Medulla oblongata (tissue), 1 donor: ENCODE measurements around the gene MAGEH1.
"Not testable (repeated sequence)": the region's sequence is repeated elsewhere in the genome, so short reads cannot be mapped to it uniquely, and the experiment has no call there.

Experiments
- DNase-seq: peaks from one replicate; pipeline ENCODE4 v3.0.0-alpha.2; 2015; ENCODE audit errors: extremely low spot score

MAGEH1 gene

GRCh38 chrX:55451990-55452832 lies at the start of gene MAGEH1:
Gene MAGEH1, plus strand, starts transcription at chrX:55452127. Its CDS starts 248 bp downstream, at chrX:55452375.
- DNase-seq, result peak; percentile 93

GRCh38 chrX:55427079-55427478 lies 24.8 kb upstream of the MAGEH1 start:
- DNase-seq, result not testable (repeated sequence)

GRCh38 chrX:55443468-55443867 lies 8.5 kb upstream of the MAGEH1 start:
- DNase-seq, result not testable (repeated sequence)

GRCh38 chrX:55450259-55450658 lies 1.7 kb upstream of the MAGEH1 start:
- peak; percentile 27 for DNase-seq

- peak; percentile 3 for DNase-seq
Observed at GRCh38 chrX:55451141-55451540, 786 bp upstream of the MAGEH1 start.

GRCh38 chrX:55451626-55451989 lies 319 bp upstream of the MAGEH1 start:
- no peak for DNase-seq

GRCh38 chrX:55452833-55453124 lies 852 bp downstream of the MAGEH1 start:
- peak; percentile 29 for DNase-seq

GRCh38 chrX:55455708-55456107 lies 3.8 kb downstream of the MAGEH1 start:
- not testable (repeated sequence) for DNase-seq

- DNase-seq, result not testable (repeated sequence)
Observed at GRCh38 chrX:55459426-55459825, 7.5 kb downstream of the MAGEH1 start.

- not testable (repeated sequence) for DNase-seq
Observed at GRCh38 chrX:55459926-55460325, 8.0 kb downstream of the MAGEH1 start.

- not testable (repeated sequence) for DNase-seq
Observed at GRCh38 chrX:55464050-55464449, 12.1 kb downstream of the MAGEH1 start.

- DNase-seq, result not testable (repeated sequence)
Observed at GRCh38 chrX:55465108-55465507, 13.2 kb downstream of the MAGEH1 start.

GRCh38 chrX:55465791-55466190 lies 13.9 kb downstream of the MAGEH1 start:
- not testable (repeated sequence) for DNase-seq

- not testable (repeated sequence) for DNase-seq
Observed at GRCh38 chrX:55479956-55480355, 28.0 kb downstream of the MAGEH1 start.

- DNase-seq, result no peak
Observed at GRCh38 chrX:55480390-55481062, 28.6 kb downstream of the MAGEH1 start.

- peak; percentile 1 for DNase-seq
Observed at GRCh38 chrX:55484948-55485347, 33.0 kb downstream of the MAGEH1 start.

- DNase-seq, result peak; percentile 89
Observed at GRCh38 chrX:55486736-55487135, 34.8 kb downstream of the MAGEH1 start.

- no peak for DNase-seq
Observed at GRCh38 chrX:55487143-55487542, 35.2 kb downstream of the MAGEH1 start.

GRCh38 chrX:55488006-55488592 lies 36.2 kb downstream of the MAGEH1 start:
- DNase-seq, result no peak

GRCh38 chrX:55488593-55489313 lies 36.8 kb downstream of the MAGEH1 start:
- DNase-seq, result peak; percentile 79

GRCh38 chrX:55489314-55490009 lies 37.5 kb downstream of the MAGEH1 start, which contains the start of gene USP51:
Gene USP51, minus strand, starts transcription at chrX:55489848. Its CDS starts 909 bp downstream, at chrX:55488939.
- peak; percentile 60 for DNase-seq
